OCI-LY1 (cell line): ENCODE results near the gene ANKRD34B.

Source experiments
- CTCF ChIP-seq: fragments of 200-600 bp; sonication (generic), shearing (Covaris generic); IDR thresholded peaks from 2 replicates; pipeline ENCODE4 v1.5.1; 2017; ENCODE audit warnings: mild to moderate bottlenecking, antibody characterized with exemption, low read length, moderate library complexity, mixed read lengths
- EZH2 ChIP-seq: fragments of 200-600 bp; sonication (generic), shearing (Covaris generic); IDR thresholded peaks from 2 replicates; pipeline ENCODE4 v1.8.0; 2017; ENCODE audit warnings: borderline replicate concordance, mixed run types, mild to moderate bottlenecking, antibody characterized with exemption, low read length, moderate library complexity, mixed read lengths

GRCh38 chr5:80568251-80568650 is 1.8 kb downstream of the ANKRD34B start:
- TF ChIP-seq CTCF: no peak
- TF ChIP-seq EZH2: no peak
